Measurements from ENCODE around the gene IMMP2L.
"Not testable (repeated sequence)": the region's sequence is repeated elsewhere in the genome, so short reads cannot be mapped to it uniquely, and the experiment has no call there.

Gene IMMP2L

DNA sequence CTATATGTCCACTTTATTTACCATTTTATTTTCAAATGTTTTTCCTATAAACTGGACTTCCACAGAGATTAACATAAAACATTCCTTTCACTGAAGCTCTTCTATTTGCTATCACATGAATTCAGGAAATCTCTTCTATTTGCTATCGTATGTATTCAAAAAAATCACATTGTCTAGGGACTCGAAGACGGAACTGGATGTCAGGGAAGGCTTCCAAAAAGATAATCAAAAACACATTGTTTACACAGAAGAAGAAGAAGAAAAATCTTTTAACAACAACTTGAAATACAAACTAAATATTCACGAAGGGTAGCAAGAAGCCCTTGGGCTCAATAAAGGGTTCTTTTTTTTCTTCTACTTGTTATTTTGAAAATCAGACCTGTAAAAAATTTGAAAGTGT lies 897.5 kb downstream of the IMMP2L start:
- DNase-seq: no peak

DNA sequence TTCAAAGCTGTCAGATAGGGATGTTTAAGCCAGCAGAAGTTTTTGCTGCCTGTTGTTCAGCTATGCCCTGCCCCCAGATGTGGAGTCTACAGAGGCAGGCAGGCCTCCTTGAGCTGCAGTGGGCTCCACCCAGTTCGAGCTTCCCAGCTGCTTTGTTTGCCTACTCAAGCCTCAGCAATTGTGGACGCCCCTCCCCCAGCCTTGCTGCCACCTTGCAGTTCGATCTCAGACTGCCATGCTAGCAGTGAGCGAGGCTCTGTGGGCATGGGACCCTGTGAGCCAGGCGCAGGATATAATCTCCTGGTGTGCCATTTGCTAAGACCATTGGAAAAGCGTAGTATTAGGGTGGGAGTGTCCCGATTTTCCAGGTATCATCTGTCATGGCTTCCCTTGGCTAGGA lies 901.7 kb downstream of the IMMP2L start:
- DNase-seq: not testable (repeated sequence)

DNA sequence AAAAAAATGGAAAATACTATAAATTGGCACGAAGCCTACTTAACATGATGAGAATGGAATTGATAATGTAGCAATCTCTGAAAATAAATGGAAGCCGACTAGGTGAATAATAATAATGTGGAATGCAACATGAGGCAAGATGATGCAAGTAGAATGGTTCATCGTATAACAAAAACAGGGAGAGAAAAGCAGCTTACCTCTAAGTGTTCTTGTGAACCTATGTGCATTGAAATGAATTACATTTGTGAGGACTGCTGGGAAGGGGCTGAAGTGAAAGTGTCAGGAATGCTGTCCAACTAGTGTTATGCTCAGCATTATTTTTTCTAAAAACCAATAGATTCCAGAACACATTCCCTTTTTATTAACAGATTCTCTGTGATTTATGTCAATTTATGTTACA lies 912.0 kb downstream of the IMMP2L start:
- DNase-seq: no peak

DNA sequence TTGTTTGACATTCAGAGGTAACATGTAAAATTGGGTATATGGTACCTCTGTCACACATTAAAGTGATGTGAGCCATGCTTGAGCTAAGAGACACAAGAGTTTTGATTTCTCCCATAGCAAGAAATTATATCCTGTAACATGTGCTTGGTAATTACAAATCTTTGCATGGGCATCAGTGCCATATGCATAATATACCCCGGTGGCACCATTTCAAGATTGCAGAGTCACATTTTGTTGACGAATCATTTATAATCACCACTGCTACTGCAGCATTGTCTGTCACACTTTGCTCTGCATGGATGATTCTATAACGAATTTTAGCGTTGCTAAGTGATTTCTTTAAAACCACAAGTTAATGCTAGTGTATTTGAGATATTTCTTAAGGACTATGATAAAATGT lies 915.0 kb downstream of the IMMP2L start:
- DNase-seq: no peak

DNA sequence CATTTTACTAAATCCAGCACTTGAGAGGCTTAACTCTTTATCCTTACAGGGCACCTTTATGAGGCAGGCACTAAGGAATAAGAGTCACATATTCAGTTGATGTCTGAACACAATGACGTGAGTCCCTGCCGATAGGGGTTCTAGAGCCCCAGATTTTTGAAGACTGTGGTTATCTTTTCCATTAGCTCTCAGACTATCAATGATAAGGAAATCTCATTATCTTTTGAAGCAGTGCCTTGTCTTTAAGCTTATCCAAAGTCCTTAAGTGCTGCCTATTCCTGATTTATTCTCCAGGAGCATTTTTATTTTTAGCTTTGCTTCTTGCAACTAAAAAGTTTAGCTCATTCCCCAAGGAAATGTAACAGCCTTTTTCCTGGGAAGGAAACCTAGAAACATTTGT lies 915.5 kb downstream of the IMMP2L start:
- DNase-seq: no peak

DNA sequence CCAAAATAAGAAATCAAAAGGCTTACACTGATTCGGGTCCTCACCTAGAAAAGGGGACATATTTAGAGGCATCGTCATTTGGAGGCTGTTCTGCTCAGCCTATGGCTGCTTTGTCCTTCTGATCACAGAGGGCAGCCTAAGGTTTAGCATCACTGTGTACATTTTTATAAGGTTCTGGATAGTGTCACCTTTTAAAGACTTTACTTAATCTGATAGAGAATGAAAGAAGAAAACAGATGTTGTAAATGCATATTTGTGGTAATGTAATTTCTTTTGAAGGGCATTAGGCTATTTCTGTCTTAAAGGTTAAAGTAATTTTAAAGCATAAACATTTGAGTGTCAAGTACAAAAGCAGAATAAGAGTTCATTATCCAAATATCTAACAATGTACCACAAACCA lies 916.7 kb downstream of the IMMP2L start:
- no peak for DNase-seq

DNA sequence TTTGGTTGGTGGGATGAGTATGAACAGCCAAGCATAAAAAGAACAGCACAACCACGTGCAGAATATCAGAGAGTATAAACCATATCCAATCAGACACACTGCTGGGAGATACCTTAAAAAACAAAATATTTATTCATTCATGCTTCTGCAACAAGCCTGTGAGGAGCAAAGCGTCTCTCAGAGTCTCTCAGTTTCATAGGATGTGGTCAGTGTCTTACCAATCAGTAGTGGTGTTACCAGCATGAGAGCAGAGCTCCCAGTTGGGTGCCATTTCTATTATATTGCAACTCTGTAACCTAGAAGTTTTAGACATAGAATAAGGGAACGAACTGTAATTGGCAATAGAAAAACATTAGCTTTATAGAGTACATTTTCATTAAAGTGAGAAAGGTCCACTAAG lies 917.2 kb downstream of the IMMP2L start:
- DNase-seq: no peak

DNA sequence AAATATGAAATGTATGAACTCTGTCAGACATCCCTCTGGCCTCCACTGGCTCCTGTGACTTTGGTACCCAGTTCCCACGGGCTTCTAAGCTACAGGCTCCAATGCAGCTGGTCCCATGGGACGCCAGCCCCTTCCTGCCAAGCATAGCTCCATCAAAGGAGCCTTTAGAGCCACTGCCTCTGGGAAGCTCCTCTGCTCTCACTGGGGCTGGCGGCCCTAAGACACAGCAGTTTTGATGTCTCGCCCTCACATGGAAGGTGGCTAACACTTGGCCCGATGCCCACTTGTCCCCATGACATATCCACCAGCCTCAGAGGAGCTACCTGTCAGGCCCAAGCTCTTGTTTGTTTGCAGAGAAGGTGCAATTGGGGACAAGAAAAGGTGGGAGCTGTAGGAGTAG lies 925.0 kb downstream of the IMMP2L start:
- no peak for DNase-seq

DNA sequence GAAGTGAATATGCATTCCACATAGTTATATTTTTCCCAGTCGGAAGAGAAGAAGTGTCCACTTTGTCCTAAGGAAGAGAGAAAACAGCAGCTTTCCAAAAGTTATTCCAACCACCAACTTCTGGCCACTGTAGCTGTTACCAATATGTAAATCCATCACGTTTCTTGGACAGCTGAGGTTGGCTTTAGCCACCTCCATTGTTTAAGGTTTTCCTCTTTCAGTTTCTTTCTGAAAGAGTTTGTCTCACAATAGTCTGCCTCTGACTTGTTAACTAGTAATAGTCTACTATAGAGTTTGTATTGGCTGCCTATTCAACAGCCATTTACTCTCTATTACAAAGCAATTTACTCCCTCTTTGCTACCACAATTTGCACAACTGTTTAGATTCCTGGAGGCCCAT lies 929.0 kb downstream of the IMMP2L start:
- DNase-seq: no peak

DNA sequence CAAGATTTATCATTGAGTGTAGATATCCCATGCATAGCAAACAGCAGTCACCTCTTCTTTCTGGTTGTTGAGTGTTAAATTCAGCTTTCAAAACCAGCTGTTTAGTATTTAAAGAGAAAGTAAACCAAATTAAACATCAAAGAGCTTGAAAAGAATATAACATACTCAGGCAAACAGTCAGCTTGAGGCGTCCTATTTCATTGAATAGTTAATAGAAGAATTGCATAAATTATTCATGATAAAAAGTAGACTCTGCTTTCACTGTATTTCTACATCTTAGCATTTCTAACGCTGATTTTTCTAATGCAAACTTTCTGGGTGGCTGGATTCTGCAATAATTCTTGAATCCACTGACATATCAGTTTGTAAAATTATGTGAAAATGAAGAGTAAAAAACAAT lies 935.9 kb downstream of the IMMP2L start:
- DNase-seq: no peak

DNA sequence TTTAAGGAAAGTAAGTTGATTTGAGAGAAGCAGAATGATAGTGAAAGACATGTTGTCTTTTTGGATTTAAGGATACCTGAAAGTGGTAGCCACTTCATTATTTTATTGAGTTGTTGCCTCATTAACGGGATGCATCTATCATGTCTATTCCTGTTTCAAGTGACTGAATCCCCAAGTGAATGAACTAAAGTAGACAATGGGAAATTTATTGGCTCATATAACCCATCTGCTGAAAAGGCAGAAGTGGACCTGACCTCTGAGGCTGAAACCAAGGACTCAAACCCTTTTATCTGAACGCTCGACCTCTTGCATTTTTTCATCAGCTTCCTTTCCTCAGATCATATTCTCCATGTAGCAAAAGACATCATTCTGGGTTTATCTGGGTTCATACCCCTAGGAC lies 937.0 kb downstream of the IMMP2L start:
- DNase-seq: no peak

DNA sequence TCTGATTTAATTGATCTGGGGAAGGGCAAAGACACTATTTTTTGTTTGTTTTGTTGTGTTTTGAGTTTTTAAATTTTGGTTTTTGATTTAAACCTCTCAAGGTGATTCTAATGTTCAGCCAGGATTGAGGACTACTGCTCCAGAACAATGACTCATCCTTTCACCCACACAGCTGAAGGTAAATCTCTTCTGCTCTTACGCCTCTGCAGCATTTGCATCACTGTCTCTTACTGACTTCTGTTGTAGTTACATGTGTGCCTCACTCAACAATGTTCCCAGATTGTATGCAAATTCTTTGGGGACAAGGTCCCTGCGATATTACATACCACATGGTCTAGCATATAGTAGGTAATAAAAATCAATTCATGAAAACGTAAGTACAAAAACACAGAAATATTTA lies 938.9 kb downstream of the IMMP2L start:
- no peak for DNase-seq

DNA sequence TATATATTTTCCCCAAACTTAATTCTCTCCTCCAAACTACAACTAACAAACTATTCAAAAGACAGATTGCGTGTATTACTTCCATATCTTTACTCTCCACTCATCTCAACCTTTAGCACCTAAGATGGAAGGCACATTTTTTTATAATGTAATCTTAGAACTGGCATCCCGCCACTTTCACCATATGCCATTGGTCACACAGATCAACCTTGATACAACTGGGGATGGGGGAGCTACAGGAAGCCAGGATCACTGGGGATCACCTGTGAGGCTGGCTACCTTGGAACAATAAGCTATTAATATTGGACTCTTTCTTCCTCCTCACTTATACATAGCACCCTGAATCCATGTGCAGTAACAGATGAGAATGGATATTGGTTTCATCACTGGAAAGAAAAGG lies 941.0 kb downstream of the IMMP2L start:
- no peak for DNase-seq

DNA sequence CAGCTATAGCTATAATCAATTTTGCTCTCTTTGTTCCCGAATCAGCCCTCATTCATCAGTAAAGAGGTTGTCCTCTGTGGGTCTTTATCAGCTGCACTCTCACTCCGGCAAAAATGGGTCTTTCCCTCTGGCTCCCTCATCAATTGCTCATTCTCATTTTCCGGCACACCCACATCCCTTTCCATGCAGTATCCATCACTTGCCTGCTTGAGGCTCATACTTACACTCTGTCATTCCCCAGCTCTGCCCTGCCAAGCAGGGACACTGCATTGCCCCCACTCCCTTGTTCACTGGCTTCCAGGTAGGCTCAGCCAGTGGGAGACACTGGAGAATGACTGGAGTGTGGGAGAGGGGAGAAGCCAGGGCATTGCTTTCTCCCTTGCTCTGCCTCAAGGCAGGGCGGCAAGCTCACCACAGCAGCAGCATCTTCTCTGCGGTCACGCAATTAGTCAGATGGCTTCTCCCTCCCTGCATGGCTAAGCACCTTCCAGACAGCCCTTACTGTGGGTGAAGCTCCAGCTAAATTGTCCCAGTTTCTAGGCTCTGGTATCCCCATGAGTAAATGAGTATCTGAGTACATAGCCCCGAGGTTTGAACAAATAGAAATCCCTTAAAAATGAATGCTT lies 942.1 kb downstream of the IMMP2L start:
- DNase-seq: no peak

Measured in activated effector memory CD4-positive, alpha-beta T cell treated with anti-CD3 and anti-CD28 coated beads, Interleukin-2, amount 50 U/mL, for 16 hours (primary cell).